Mesendoderm (in vitro differentiated cells): ENCODE measurements around the gene IL20RB.

Source experiments
- DNase-seq: peaks from one replicate; pipeline ENCODE4 v3.0.0; 2013
- H2AK5ac ChIP-seq: 2 replicates; pipeline ENCODE4 v1.6.1; 2013; ENCODE audit warnings: low read length, inconsistent platforms
- H2BK120ac ChIP-seq: 2 replicates; pipeline ENCODE4 v1.6.1; 2013; ENCODE audit warnings: low read depth, mild to moderate bottlenecking, low read length, moderate library complexity, mixed read lengths
- H2BK15ac ChIP-seq: replicated peaks from 2 replicates; pipeline ENCODE4 v1.6.1; 2013; ENCODE audit warnings: low read depth, mild to moderate bottlenecking, moderate library complexity
- H2BK5ac ChIP-seq: 2 replicates; pipeline ENCODE4 v1.6.1; 2013; ENCODE audit warnings: low read length, inconsistent platforms
- H3K18ac ChIP-seq: 2 replicates; pipeline ENCODE4 v1.6.1; 2013; ENCODE audit warnings: mild to moderate bottlenecking, low read length, mixed read lengths
- H3K23ac ChIP-seq: one replicate; pipeline ENCODE4 v1.6.1; 2013; ENCODE audit warnings: low read length
- H3K27ac ChIP-seq: 2 replicates; pipeline ENCODE4 v1.5.1; 2013; ENCODE audit warnings: low read depth, mild to moderate bottlenecking, inconsistent platforms, low read length, moderate library complexity
- H3K27me3 ChIP-seq: 2 replicates; pipeline ENCODE4 v1.6.1; 2013; ENCODE audit warnings: low read length, control low read depth, mild to moderate bottlenecking, inconsistent platforms; ENCODE audit not compliant: insufficient read depth, poor library complexity
- H3K36me3 ChIP-seq: 2 replicates; pipeline ENCODE4 v1.6.1; 2013; ENCODE audit warnings: low read length, inconsistent platforms; ENCODE audit not compliant: control insufficient read depth, insufficient read depth
- H3K4ac ChIP-seq: one replicate; pipeline ENCODE4 v1.6.1; 2013; ENCODE audit warnings: low read depth, mild to moderate bottlenecking, low read length, moderate library complexity
- H3K4me1 ChIP-seq: 2 replicates; pipeline ENCODE4 v1.6.1; 2013; ENCODE audit warnings: low read depth, low read length, inconsistent platforms; ENCODE audit not compliant: control insufficient read depth
- H3K4me2 ChIP-seq: 2 replicates; pipeline ENCODE4 v1.6.1; 2013; ENCODE audit warnings: low read length
- H3K4me3 ChIP-seq: 2 replicates; pipeline ENCODE4 v1.5.1; 2013; ENCODE audit warnings: mild to moderate bottlenecking, low read length
- H3K56ac ChIP-seq: one replicate; pipeline ENCODE4 v1.6.1; 2013; ENCODE audit warnings: low read length
- H3K79me1 ChIP-seq: 2 replicates; pipeline ENCODE4 v1.6.1; 2013; ENCODE audit warnings: low read length, inconsistent platforms
- H3K79me2 ChIP-seq: 2 replicates; pipeline ENCODE4 v1.6.1; 2013; ENCODE audit warnings: mild to moderate bottlenecking, low read length; ENCODE audit not compliant: control insufficient read depth, insufficient read depth
- H3K9ac ChIP-seq: 2 replicates; pipeline ENCODE4 v1.6.1; 2013; ENCODE audit warnings: low read length, inconsistent platforms
- H4K5ac ChIP-seq: one replicate; pipeline ENCODE4 v1.6.1; 2013; ENCODE audit warnings: low read length
- H4K8ac ChIP-seq: one replicate; pipeline ENCODE4 v1.6.1; 2013; ENCODE audit warnings: low read depth, mild to moderate bottlenecking, control low read depth, low read length, moderate library complexity
- WGBS: extraction: QIAGEN DNeasy Blood & Tissue Kit; methylation state at CpG from one replicate; pipeline ENCODE4 v1.1.7; 2013; ENCODE audit warnings: low lambda C conversion rate, missing lambda C conversion rate; ENCODE audit not compliant: insufficient coverage; ENCODE audit errors: extremely low coverage; 5-methylcytosine and 5-hydroxymethylcytosine counted together

Gene IL20RB

GRCh38 chr3:136928240-136928639, 29.5 kb upstream of the IL20RB start:
- no peak overlapping the region for H3K27ac ChIP-seq
- H3K4me1 ChIP-seq = no peaks in the 10 kb centered on the region

GRCh38 chr3:136929977-136930670, 27.7 kb upstream of the IL20RB start:
- no peaks in the 10 kb centered on the region for H3K4me1 ChIP-seq
- no peaks in the 10 kb centered on the region for H3K79me2 ChIP-seq
- H3K56ac ChIP-seq = no peak overlapping the region
- H3K18ac ChIP-seq = no peak overlapping the region
- no peak overlapping the region for H2BK15ac ChIP-seq
- no peak overlapping the region for H3K23ac ChIP-seq
- H3K36me3 ChIP-seq = no peaks in the 10 kb centered on the region
- no peak overlapping the region for H3K27ac ChIP-seq
- H3K4ac ChIP-seq = no peak overlapping the region
- no peak overlapping the region for H3K4me3 ChIP-seq
- H3K4me2 ChIP-seq = no peak overlapping the region
- DNase-seq = no peak
- H3K9ac ChIP-seq = no peak overlapping the region
- H4K8ac ChIP-seq = no peak overlapping the region
- no peak overlapping the region for H2BK5ac ChIP-seq
- no peak overlapping the region for H2AK5ac ChIP-seq
- H3K79me1 ChIP-seq = peaks cover 1% of the 10 kb centered on the region
- H2BK120ac ChIP-seq = no peak overlapping the region
- H4K5ac ChIP-seq = no peak overlapping the region
- H3K27me3 ChIP-seq = no peaks in the 10 kb centered on the region
- WGBS = 100% methylated on average over 2 of the region's 4 CpGs

More at GRCh38 chr3:136928240-136928639, 29.5 kb upstream of the IL20RB start:
- Histone ChIP-seq H3K36me3 (no peaks in the 10 kb centered on the region), H3K4ac (no peak overlapping the region), H2BK5ac (no peak overlapping the region), H3K4me3 (no peak overlapping the region), H2BK120ac (no peak overlapping the region), H3K18ac (no peak overlapping the region), H4K8ac (no peak overlapping the region), H3K4me2 (no peak overlapping the region), H3K23ac (no peak overlapping the region), H3K79me1 (peaks cover 3% of the 10 kb centered on the region), H2BK15ac (no peak overlapping the region), H2AK5ac (no peak overlapping the region), H3K9ac (no peak overlapping the region), H3K27me3 (no peaks in the 10 kb centered on the region), H3K56ac (no peak overlapping the region), H3K79me2 (peaks cover 2% of the 10 kb centered on the region), H4K5ac (no peak overlapping the region)
- no peak for DNase-seq

DNA sequence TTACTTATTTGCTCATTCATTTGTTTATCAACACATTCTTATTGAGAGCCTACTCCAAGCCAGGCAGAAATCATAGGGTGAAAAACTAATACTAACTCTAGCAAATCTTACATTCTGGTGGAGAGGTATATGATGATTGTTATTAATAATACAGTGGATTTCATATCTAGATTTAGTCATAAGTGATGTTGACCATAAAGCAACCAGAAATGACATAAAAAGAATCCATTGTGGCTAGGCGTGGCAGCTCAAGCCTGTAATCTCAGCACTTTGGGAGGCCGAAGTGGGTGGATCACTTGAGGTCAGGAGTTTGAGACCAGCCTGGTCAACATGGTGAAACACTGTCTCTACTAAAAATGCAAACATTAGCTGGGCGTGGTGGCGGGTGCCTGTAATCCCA, 26.2 kb upstream of the IL20RB start:
- Histone ChIP-seq H3K23ac (no peak overlapping the region), H3K4me1 (no peaks in the 10 kb centered on the region), H3K27ac (no peak overlapping the region), H3K36me3 (no peaks in the 10 kb centered on the region), H3K79me1 (peaks cover 1% of the 10 kb centered on the region), H4K8ac (no peak overlapping the region), H2AK5ac (no peak overlapping the region), H3K18ac (no peak overlapping the region), H2BK15ac (no peak overlapping the region), H3K9ac (no peak overlapping the region), H3K4me2 (no peak overlapping the region), H3K4ac (no peak overlapping the region), H4K5ac (no peak overlapping the region), H2BK120ac (no peak overlapping the region), H2BK5ac (no peak overlapping the region), H3K56ac (no peak overlapping the region), H3K79me2 (no peaks in the 10 kb centered on the region), H3K27me3 (no peaks in the 10 kb centered on the region), H3K4me3 (no peak overlapping the region)
- no CpG with 5 or more reads among the region's 4 CpGs for WGBS
- no peak for DNase-seq

GRCh38 chr3:136932523-136932922, 25.3 kb upstream of the IL20RB start:
- H3K36me3 ChIP-seq = no peaks in the 10 kb centered on the region
- no CpG with 5 or more reads among the region's 1 CpG for WGBS

GRCh38 chr3:136932978-136933772, 24.6 kb upstream of the IL20RB start:
- Histone ChIP-seq H3K23ac (no peak overlapping the region), H3K79me1 (peaks cover 1% of the 10 kb centered on the region), H2BK120ac (no peak overlapping the region), H2AK5ac (no peak overlapping the region), H2BK5ac (no peak overlapping the region), H2BK15ac (no peak overlapping the region), H3K79me2 (no peaks in the 10 kb centered on the region), H3K27ac (no peak overlapping the region), H4K5ac (no peak overlapping the region), H3K18ac (no peak overlapping the region), H3K4me1 (no peaks in the 10 kb centered on the region), H3K27me3 (no peaks in the 10 kb centered on the region), H3K9ac (no peak overlapping the region), H3K4ac (no peak overlapping the region), H4K8ac (no peak overlapping the region), H3K4me3 (no peak overlapping the region), H3K4me2 (no peak overlapping the region), H3K36me3 (no peaks in the 10 kb centered on the region), H3K56ac (no peak overlapping the region)
- no peak for DNase-seq
- WGBS = no CpG with 5 or more reads among the region's 1 CpG

More at GRCh38 chr3:136932523-136932922, 25.3 kb upstream of the IL20RB start:
- Histone ChIP-seq H3K4me2 (no peak overlapping the region), H3K79me1 (peaks cover 1% of the 10 kb centered on the region), H3K23ac (no peak overlapping the region), H3K4me3 (no peak overlapping the region), H4K5ac (no peak overlapping the region), H3K4me1 (no peaks in the 10 kb centered on the region), H3K56ac (no peak overlapping the region), H3K27ac (no peak overlapping the region), H3K9ac (no peak overlapping the region), H3K4ac (no peak overlapping the region), H2AK5ac (no peak overlapping the region), H3K79me2 (no peaks in the 10 kb centered on the region), H2BK5ac (no peak overlapping the region), H3K18ac (no peak overlapping the region), H3K27me3 (no peaks in the 10 kb centered on the region), H2BK15ac (no peak overlapping the region), H4K8ac (no peak overlapping the region), H2BK120ac (no peak overlapping the region)
- DNase-seq = no peak
